Activated T-helper 2 cell treated with anti-CD3 and anti-CD28 coated beads, Interferon-gamma antibody, Interleukin-2, Interleukin-4, amounts not matched to agents 10 μg/mL and 5 μg/mL and 100 μg/mL, durations not matched to agents 14 hours and 24 hours and 36 hours (primary cell): ENCODE results near the gene CLIP2. TPM values are rescaled to one million over a fixed set of nuclear protein-coding genes. Genes with fewer than 3 reads are reported as not detected.
A peak's percentile ranks its signal among the peaks of the same experiment; 100 is the strongest.
"Not testable (repeated sequence)": the region's sequence is repeated elsewhere in the genome, so short reads cannot be mapped to it uniquely, and the experiment has no call there.

Source experiments
- DNase-seq: peaks from one replicate; pipeline ENCODE4 v3.0.0; 2021; ENCODE audit warnings: low spot score
- H3K27ac Mint-ChIP-seq: one replicate; pipeline ENCODE4 v1.8.0; 2021; ENCODE audit warnings: mixed read lengths
- H3K27me3 Mint-ChIP-seq: one replicate; pipeline ENCODE4 v1.8.0; 2021; ENCODE audit warnings: low read depth, mixed read lengths
- H3K36me3 Mint-ChIP-seq: one replicate; pipeline ENCODE4 v1.8.0; 2021; ENCODE audit warnings: low read depth, mixed read lengths
- H3K4me1 Mint-ChIP-seq: one replicate; pipeline ENCODE4 v1.8.0; 2021; ENCODE audit warnings: low read depth, mixed read lengths
- H3K4me3 Mint-ChIP-seq: one replicate; pipeline ENCODE4 v1.8.0; 2021; ENCODE audit warnings: low read depth, mild to moderate bottlenecking, moderate library complexity, mixed read lengths
- H3K9me3 Mint-ChIP-seq: one replicate; pipeline ENCODE4 v1.8.0; 2021; ENCODE audit warnings: mixed read lengths
- intact Hi-C: fragments of 100-400 bp; cut with micrococcal nuclease; formaldehyde crosslinking; loops from one replicate; pipeline ENCODE4 v1.15.1; 2023
- total RNA-seq: library from RNA; stranded (reverse); gene quantifications from 2 replicates; pipeline ENCODE4 v1.2.3, GENCODE V29; 2022

Gene CLIP2
- total RNA-seq, 1 donor from 2014 or later: 2.7 TPM

DNA sequence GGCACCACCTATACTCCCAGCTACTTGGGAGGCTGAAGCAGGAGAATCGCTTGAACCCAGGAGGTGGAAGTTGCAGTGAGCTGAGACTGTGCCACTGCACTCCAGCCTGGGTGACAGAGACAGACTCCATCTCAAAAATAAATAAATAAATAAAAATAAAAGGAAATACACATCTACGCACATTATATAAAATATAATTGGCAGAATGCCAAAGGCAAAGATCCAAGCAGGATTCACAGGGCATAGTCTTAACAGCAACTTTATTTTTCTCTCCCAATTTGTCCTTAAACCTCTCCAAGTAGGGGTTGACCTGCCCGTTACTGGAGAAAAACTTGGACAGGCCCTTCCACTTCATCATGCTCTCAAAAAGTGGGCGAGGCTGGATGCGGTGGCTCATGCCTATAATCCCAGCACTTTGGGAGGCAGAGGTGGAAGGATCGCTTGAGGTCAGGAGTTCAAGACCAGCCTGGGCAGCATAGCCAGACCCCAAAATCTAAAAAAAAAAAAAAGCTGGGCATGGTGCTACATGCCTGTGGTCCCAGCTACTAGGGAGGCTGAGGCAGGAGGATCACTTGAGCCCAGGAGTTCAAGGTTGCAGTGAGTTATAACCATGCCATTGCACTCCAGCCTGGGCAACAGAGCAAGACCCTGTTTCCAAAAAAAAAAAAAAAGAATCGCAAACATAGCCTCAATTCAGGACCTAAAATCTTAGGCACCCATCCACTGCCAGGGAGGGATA lies 125.6 kb downstream of the CLIP2 start:
- H3K36me3 Mint-ChIP-seq, H3K27ac Mint-ChIP-seq, H3K4me3 Mint-ChIP-seq, H3K4me1 Mint-ChIP-seq, H3K9me3 Mint-ChIP-seq, DNase-seq, H3K27me3 Mint-ChIP-seq, intact Hi-C loops: not testable (repeated sequence)

DNA sequence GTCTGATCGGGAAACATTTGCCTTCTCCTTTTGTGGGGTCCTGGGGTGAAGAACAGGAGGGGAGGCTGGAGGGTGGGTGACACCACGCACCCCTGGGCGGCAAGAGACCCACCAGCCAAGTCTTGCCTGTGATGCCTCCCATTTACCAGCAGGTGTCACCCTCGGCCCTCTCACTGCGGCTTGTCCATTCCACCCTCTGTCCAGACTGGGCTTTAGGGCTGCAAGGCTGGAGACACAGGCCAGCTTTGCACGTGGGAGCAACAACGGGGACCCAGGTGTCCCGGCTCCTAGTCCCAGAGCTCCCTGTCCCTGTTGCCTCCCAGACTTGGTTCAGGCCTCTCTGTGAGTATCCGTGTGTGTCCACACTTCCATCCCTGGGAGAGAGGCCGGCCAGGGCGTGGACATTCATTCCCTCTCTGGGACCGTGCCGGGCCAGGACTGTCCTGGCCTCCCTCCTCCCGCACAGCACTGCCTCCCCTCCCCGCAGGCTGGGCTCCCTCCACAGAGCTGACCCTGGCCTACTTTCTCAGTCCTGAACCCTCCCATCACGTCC lies 128.3 kb downstream of the CLIP2 start:
- Mint-ChIP-seq H3K36me3 (no peaks in the 10 kb centered on the region), H3K9me3 (no peaks in the 10 kb centered on the region), H3K4me1 (no peaks in the 10 kb centered on the region), H3K27ac (no peak overlapping the region), H3K4me3 (no peak overlapping the region), H3K27me3 (no peaks in the 10 kb centered on the region)
- DNase-seq: peak; percentile 35
- intact Hi-C loops: loop anchor here (2.0 kb wide), 1 partner anchor 149 kb away; no protein-coding TSS in a partner anchor

DNA sequence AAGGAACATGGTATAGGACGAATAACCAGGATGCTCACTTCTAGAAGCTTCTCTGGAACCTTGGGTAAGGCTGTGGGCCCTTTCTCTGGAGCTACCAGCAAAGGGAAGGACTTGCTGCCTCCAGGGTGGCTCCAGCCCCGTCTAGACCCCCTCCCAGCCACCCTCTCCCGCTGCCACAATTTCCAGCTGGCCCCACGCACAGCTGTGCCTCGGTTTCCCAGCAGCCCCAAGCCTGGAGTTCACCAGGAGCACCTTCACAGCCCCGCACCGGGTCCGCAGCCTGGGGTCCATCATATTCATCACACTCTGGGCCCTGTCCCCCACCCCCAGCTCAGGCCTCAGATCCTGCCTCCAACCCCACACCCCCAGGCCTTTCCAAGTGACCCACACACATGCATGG lies 128.9 kb downstream of the CLIP2 start:
- intact Hi-C loops: no loop called here
- H3K4me3 Mint-ChIP-seq: no peak overlapping the region
- H3K4me1 Mint-ChIP-seq: no peaks in the 10 kb centered on the region
- H3K27me3 Mint-ChIP-seq: no peaks in the 10 kb centered on the region
- no peak for DNase-seq
- H3K9me3 Mint-ChIP-seq: no peaks in the 10 kb centered on the region
- H3K36me3 Mint-ChIP-seq: no peaks in the 10 kb centered on the region
- H3K27ac Mint-ChIP-seq: no peak overlapping the region

DNA sequence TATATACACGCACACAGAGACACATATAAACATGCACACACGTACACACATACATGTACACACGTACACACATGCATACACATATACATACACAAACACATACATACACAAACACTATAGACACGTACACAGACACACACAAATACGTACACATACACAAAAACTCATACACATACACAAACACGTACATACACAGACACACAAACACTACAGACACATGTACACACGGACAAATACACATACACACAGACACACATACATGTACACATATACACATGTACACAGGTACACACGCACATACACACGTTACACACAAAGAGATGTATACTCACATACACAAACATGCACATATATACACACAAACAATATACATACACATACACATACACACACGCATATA lies 129.3 kb downstream of the CLIP2 start:
- Mint-ChIP-seq H3K27ac (no peak overlapping the region), H3K36me3 (no peaks in the 10 kb centered on the region), H3K9me3 (no peaks in the 10 kb centered on the region), H3K4me3 (no peak overlapping the region), H3K4me1 (no peaks in the 10 kb centered on the region), H3K27me3 (no peaks in the 10 kb centered on the region)
- intact Hi-C loops: no loop called here
- DNase-seq: no peak

DNA sequence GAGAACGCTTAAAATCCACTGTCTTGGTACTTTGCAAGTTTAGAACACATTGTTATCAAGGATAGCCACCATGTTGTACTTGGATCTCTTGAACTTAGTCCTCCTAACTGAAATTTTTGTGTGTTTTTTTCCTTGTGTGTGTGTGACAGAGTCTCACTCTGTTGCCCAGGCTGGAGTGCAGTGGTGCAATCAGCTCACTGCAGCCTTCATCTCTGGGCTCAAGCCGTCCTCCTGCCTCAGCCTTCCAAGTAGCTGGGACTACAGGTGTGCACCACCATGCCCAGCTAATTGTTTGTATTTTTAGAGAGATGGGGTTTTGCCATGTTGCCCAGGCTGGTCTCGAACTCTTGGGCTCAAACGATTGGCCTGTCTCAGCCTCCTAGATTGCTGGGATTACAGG lies 130.0 kb downstream of the CLIP2 start:
- H3K27ac Mint-ChIP-seq, H3K27me3 Mint-ChIP-seq, H3K4me3 Mint-ChIP-seq, H3K36me3 Mint-ChIP-seq, H3K4me1 Mint-ChIP-seq, H3K9me3 Mint-ChIP-seq, intact Hi-C loops, DNase-seq: not testable (repeated sequence)

DNA sequence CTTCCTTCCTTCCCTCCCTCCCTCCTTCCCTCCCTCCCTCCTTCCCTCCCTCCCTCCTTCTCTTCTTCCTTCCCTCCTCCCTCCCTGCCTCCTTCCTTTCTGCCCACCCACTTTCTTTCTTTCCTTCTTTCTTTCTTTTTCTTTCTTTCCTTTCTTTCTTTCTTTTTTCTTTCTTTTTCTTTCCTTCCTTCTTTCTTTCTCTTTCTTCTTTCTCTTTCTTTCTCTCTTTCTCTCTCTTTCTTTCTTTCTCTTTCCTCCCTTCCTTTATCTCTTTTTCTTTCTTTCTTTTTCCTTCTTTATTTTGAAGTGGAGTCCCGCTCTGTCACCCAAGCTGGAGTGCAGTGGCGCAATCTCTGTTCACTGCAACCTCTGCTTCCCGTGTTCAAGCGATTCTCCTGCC lies 130.8 kb downstream of the CLIP2 start:
- intact Hi-C loops: no loop called here
- Mint-ChIP-seq H3K4me3 (no peak overlapping the region), H3K27me3 (no peaks in the 10 kb centered on the region), H3K9me3 (no peaks in the 10 kb centered on the region), H3K27ac (no peak overlapping the region), H3K36me3 (no peaks in the 10 kb centered on the region), H3K4me1 (no peaks in the 10 kb centered on the region)
- no peak for DNase-seq

DNA sequence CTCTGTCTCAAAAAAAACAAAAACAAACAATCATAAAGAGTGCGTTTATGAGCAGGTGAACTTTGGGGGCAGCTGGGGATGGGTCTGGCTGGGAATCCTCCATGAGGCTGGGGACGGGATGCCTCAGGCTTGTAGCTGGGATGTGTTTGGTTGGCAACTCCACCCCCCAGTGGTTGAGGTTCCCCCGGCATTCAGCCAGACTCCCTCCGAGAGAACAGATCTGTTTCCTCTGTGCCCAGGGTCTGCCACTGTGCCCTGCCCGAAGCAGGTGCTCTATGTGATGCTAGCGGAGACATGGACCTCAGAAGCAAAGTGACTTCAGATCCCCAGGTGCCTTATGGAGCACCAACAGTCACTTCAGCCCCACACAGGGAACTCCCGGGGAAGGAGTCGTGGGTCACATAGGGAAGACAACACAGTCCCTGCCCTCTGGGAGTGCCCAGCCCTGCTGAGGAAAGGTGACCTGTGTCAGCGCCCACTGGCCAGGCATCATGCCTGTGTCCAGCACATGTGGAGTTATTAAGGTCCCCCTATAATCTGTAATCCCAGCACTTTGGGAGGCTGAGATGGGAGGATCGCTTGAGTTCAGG lies 135.2 kb downstream of the CLIP2 start:
- intact Hi-C loops: no loop called here
- H3K27me3 Mint-ChIP-seq: no peaks in the 10 kb centered on the region
- H3K9me3 Mint-ChIP-seq: no peaks in the 10 kb centered on the region
- H3K36me3 Mint-ChIP-seq: no peaks in the 10 kb centered on the region
- H3K4me3 Mint-ChIP-seq: no peak overlapping the region
- H3K4me1 Mint-ChIP-seq: no peaks in the 10 kb centered on the region
- H3K27ac Mint-ChIP-seq: no peak overlapping the region
- no peak for DNase-seq

DNA sequence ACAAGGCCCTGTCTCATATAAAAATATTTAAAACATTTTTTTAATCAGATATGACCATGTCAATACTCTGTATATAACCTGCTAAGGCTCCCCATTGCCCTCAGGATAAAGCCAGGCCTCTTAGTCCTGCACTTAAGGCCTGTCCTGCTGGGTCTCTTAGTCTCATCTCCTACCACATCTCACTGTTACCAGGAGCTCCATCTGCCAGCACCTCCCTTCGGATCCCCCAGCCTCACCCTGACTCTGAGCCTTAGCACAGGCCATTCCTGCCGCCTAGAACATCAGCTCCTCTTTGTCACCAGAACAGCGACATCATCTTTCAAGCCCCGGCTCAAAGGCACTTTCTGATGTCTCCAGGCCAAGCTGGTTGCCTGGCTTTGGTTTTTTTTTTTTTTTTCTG lies 138.8 kb downstream of the CLIP2 start:
- Mint-ChIP-seq H3K27me3 (no peaks in the 10 kb centered on the region), H3K4me1 (no peaks in the 10 kb centered on the region), H3K27ac (no peak overlapping the region), H3K4me3 (no peak overlapping the region), H3K36me3 (no peaks in the 10 kb centered on the region), H3K9me3 (no peaks in the 10 kb centered on the region)
- intact Hi-C loops: no loop called here
- DNase-seq: no peak

DNA sequence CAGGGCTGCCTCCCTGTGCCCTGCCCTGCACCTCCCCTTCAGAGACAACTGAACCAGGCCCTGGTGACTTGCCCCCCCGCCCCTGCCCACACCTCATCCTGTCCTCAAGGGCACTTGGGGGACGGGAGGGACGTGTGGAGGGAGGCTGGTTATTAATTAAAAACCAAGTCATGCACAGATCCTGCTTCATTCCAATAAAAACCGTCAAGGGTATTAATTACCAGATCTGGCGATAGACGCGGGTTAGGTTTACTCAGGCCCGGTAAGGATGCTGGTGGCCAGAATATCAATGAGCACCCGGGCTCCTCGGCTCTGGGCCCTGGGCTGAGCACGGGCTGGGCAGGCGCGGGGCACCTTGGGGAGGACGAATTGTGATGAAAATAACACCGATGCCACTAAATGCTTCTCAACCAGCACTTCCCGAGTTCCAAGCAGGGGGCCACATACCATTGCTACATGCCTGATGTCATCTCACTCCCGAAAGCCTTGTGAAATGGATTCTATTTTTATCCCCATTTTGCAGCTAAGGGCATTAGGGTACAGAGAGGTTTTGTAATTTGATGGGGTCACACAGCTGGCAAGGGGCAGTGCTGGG lies 140.0 kb downstream of the CLIP2 start:
- Mint-ChIP-seq H3K27ac (no peak overlapping the region), H3K27me3 (no peaks in the 10 kb centered on the region), H3K4me1 (no peaks in the 10 kb centered on the region), H3K9me3 (no peaks in the 10 kb centered on the region), H3K36me3 (no peaks in the 10 kb centered on the region), H3K4me3 (no peak overlapping the region)
- intact Hi-C loops: no loop called here
- DNase-seq: no peak

DNA sequence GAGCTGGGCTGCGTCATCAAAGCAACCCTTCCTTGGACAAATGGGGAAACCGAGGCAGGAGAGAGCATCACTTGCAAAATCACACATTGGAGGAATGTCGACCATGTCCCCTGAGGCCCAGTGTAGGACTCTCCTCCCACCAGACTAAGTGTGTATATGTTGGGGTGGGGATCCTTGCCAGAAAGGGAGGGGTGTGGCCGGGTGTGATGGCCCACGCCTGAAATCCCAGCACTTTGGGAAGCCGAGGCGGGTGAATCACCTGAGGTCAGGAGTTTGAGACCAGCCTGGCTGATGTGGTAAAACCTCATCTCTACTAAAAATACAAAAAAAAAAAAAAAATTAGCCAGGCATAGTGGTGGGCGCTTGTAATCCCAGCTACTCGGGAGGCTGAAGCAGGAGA lies 141.2 kb downstream of the CLIP2 start:
- H3K4me3 Mint-ChIP-seq, H3K9me3 Mint-ChIP-seq, H3K4me1 Mint-ChIP-seq, H3K36me3 Mint-ChIP-seq, H3K27me3 Mint-ChIP-seq, intact Hi-C loops, H3K27ac Mint-ChIP-seq, DNase-seq: not testable (repeated sequence)

DNA sequence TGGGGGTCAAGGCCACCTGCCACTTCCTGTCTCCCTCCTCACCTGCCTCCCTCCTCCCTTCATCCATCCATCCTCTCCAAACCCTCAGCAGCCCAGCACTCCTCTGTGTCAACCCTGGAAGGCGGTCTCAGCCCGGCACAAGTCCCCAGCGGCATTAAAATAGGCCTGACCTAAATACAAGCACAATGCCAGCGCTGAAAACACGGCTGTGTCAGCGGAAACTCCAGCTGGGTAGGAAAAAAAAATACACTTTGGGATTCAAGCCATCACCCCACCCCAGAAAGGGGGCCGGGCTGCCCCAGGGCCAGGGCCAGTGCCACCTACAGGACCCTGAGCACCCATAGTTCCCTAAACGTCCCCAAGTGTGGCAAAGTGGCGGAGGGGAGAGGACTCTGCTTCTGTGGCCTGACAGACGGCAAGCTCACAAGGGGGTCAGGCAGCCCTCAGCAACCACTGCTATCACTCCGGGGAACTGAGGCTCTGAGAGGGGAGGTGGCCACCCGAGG lies 141.8 kb downstream of the CLIP2 start:
- intact Hi-C loops: no loop called here
- no peak for DNase-seq
- Mint-ChIP-seq H3K36me3 (no peaks in the 10 kb centered on the region), H3K4me3 (no peak overlapping the region), H3K27me3 (no peaks in the 10 kb centered on the region), H3K27ac (no peak overlapping the region), H3K9me3 (no peaks in the 10 kb centered on the region), H3K4me1 (no peaks in the 10 kb centered on the region)

DNA sequence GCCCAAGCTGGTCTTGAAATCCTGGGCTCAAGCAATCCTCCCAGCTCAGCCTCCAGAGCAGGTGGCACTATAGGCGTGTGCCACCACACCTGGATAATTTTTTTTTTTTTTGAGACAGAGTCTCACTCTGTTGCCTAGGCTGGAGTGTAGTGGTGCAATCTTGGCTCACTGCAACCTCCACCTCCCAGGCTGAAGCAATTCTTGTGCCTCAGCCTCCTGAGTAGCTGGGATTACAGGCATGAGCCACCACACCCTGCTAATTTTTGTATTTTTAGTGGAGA lies 148.0 kb downstream of the CLIP2 start:
- H3K9me3 Mint-ChIP-seq, H3K36me3 Mint-ChIP-seq, H3K27me3 Mint-ChIP-seq, H3K4me3 Mint-ChIP-seq, H3K27ac Mint-ChIP-seq, DNase-seq, H3K4me1 Mint-ChIP-seq, intact Hi-C loops: not testable (repeated sequence)

DNA sequence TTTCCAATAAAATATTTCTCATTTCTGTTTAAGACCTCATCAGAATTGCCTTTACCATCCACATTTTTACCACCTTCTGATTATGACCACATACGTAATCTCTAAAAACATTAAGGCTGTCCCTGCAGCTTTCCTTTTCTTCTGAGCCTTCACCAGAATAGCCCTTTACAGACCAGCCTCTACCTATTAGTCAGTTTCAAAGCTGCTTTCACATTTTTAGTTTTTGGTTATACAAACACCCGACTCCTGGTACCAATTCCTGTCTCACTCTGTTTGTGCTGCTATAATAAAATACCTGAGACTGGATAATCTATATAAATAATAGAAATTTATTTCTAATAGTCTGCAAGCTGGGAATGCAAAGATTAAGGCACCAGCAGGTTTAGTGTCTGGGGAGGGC lies 149.1 kb downstream of the CLIP2 start:
- H3K9me3 Mint-ChIP-seq: peaks cover 6% of the 10 kb centered on the region

More for the DNA sequence above, 149.1 kb downstream of the CLIP2 start:
- no peak for DNase-seq
- Mint-ChIP-seq H3K36me3 (no peaks in the 10 kb centered on the region), H3K27me3 (peaks cover 2% of the 10 kb centered on the region), H3K4me3 (no peak overlapping the region), H3K27ac (no peak overlapping the region), H3K4me1 (no peaks in the 10 kb centered on the region)
- intact Hi-C loops: no loop called here
